Measurements from ENCODE around the gene SRD5A2.
A peak's percentile ranks its signal among the peaks of the same experiment; 100 is the strongest.

SRD5A2 gene

GRCh38 chr2:31531101-31531500 is 49.6 kb downstream of the SRD5A2 start:
- TF ChIP-seq CTCF (IDR thresholded peaks at IDR 0.05), result no peak

- TF ChIP-seq CTCF (IDR thresholded peaks at IDR 0.05), result no peak
These were observed 51.5 kb downstream of the SRD5A2 start for GRCh38 chr2:31529256-31529655.

GRCh38 chr2:31528823-31529222 is 51.9 kb downstream of the SRD5A2 start:
- TF ChIP-seq CTCF (IDR thresholded peaks at IDR 0.05), result no peak

- no peak for TF ChIP-seq CTCF (IDR thresholded peaks at IDR 0.05)
These were observed 53.6 kb downstream of the SRD5A2 start for GRCh38 chr2:31526946-31527732.

- TF ChIP-seq CTCF (IDR thresholded peaks at IDR 0.05), result no peak
These were observed 54.9 kb downstream of the SRD5A2 start for GRCh38 chr2:31525876-31526275.

- no peak for TF ChIP-seq CTCF (IDR thresholded peaks at IDR 0.05)
These were observed 56.1 kb downstream of the SRD5A2 start for GRCh38 chr2:31524592-31524991.

GRCh38 chr2:31523871-31524492 is 56.8 kb downstream of the SRD5A2 start:
- peak; percentile 71 for TF ChIP-seq CTCF (IDR thresholded peaks at IDR 0.05)
